Measurements from ENCODE around the gene PLXNB3. TPM values are rescaled to one million over a fixed set of nuclear protein-coding genes. Genes with fewer than 3 reads are reported as not detected.
"Not testable (repeated sequence)": the region's sequence is repeated elsewhere in the genome, so short reads cannot be mapped to it uniquely, and the experiment has no call there.

PLXNB3 gene
- polyA plus RNA-seq, 3 donors: 1.1 to 1.8 (median 1.8) TPM

DNA sequence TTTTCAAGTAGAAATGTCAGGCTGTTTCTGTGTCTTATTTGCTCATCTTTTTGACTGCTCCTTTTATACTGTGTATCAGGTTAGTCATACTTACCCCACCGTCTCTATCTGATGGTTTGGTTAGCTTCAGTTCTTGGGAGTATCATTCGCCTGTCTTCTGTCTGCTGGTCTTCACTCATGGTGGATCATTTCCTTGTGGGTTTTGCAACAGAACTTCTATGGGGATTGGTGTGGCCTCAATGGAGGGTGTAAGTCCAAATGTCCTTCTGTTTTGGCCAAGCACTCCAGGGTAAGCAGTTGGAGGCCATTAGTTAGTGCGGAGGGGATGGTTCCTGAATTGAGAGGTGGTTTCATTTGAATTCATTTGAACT, 32.2 kb upstream of the PLXNB3 start:
- DNase-seq: no peak

- DNase-seq: no peak
Observed at GRCh38 chrX:153732401-153732800, 31.6 kb upstream of the PLXNB3 start.

GRCh38 chrX:153733651-153734240, 30.3 kb upstream of the PLXNB3 start:
- DNase-seq: no peak

DNA sequence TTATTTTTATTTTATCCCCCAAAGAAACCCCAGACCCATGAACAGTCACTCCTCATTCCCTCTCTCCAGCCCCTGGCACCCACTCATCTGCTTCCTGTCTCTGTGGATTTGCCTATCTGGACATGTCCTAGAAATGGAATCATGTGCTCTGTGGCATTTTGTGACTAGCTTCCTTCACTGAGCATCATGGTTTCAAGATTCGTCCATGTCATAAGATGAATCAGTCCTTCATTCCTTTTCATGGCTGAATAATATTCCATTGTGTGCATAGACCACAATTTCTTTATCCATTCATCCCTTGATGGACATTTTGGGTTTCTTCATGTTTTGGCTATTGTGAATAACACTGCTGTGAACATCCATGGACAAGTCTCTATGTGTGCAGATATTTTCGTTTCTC, 29.2 kb upstream of the PLXNB3 start:
- no peak for DNase-seq

GRCh38 chrX:153735274-153735673, 28.8 kb upstream of the PLXNB3 start:
- DNase-seq: no peak

- DNase-seq: no peak
Observed at GRCh38 chrX:153736071-153736820, 27.8 kb upstream of the PLXNB3 start.

DNA sequence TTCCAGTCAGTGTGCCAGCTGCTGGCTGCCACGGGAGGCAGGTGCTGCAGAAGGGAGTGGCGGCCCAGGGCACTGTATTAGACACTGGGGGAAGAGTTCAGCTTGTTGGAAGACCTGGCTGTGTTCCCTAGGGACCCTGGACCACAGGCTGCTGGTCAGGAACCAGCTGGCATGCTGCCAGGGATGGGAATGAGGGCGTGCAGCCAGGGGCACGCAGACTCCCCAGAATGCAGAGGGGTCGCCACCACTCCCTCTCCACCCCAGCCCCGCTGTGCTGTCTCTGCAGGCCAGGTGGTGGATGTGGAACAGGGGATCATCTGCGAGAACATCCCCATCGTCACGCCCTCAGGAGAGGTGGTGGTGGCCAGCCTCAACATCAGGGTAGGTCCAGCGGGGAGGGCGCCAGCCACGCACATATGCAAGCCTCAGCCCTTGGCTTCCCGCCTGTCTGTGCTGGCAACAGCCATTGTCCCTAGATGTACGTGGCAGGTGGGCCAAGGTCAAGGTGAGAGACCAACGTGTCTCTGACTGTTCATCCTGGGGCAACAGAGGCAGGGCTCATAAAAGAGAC, 27.1 kb upstream of the PLXNB3 start:
- no peak for DNase-seq

- DNase-seq: no peak
Observed at GRCh38 chrX:153738056-153738605, 25.9 kb upstream of the PLXNB3 start.

DNA sequence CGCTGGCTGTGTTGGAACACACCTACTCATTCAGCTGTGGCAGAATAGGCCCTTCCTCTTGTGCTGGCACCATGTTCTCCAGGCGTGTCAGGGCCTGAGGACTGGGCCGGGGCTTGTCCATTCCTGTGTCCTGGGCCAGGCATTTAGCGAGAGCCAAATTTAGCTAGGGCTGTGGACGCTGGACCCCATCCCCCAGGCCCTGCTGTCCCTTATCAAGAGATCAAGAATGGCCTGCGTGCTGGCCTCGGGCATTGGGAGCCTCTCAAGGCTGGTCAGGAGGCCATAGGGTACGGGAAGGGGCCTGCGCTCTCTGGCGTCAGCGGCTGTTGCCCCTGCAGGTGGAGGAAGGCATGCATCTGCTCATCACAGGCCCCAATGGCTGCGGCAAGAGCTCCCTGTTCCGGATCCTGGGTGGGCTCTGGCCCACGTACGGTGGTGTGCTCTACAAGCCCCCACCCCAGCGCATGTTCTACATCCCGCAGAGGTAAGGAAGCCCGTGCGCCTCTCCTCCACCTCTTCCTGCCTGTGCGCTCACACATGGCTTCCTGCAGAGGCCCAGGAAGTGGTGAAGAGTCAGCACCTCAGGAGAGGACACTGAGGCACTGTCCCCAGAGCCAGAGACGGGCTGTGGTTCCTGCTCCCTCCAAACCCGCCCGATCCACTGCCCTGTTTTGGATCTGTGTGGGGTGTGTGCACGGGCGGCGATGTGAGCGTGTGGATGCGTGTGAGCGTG, 24.1 kb upstream of the PLXNB3 start:
- no peak for DNase-seq

- no peak for DNase-seq
Observed at GRCh38 chrX:153740631-153741222, 23.3 kb upstream of the PLXNB3 start.

DNA sequence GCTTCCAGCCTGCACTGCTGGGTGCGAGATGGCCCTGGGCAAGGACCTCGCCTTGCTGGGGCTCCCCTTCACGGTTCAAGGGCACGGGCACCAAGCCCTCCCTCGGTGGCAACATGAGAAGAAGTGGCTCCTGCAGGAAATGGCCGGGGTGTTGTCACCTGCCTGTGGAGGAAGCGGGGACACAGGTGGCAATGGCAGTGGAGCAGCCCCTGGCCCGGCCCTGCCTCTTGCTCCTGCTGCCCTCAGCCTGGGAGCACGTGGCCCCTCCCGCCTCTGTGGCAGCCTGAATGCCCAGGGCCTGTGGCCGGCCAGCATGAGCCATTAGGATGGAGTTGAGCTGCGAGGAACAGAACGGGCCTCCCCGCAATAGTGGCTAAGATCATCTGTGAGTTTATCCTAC, 22.6 kb upstream of the PLXNB3 start:
- no peak for DNase-seq

DNA sequence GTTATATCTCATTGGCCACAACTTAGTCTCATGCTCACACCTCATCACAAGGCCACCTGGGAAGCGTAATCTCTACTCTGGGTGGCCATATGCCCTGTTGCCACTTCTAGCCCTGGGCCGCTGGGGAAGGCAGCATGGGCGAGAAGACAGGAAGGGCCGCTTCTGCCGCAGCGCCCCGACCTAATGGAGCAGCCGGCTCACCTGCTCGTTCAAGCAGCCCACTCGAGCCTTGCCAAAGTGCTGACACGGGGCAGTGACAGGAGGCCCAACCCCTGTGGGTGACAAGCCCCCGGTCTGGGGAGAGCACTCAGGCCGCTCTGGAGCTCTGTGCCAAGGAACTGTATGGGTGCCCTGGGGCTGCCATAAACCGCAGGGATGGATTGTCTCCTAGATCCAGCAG, 21.9 kb upstream of the PLXNB3 start:
- not testable (repeated sequence) for DNase-seq

GRCh38 chrX:153742796-153743467, 21.1 kb upstream of the PLXNB3 start:
- DNase-seq: not testable (repeated sequence)

DNA sequence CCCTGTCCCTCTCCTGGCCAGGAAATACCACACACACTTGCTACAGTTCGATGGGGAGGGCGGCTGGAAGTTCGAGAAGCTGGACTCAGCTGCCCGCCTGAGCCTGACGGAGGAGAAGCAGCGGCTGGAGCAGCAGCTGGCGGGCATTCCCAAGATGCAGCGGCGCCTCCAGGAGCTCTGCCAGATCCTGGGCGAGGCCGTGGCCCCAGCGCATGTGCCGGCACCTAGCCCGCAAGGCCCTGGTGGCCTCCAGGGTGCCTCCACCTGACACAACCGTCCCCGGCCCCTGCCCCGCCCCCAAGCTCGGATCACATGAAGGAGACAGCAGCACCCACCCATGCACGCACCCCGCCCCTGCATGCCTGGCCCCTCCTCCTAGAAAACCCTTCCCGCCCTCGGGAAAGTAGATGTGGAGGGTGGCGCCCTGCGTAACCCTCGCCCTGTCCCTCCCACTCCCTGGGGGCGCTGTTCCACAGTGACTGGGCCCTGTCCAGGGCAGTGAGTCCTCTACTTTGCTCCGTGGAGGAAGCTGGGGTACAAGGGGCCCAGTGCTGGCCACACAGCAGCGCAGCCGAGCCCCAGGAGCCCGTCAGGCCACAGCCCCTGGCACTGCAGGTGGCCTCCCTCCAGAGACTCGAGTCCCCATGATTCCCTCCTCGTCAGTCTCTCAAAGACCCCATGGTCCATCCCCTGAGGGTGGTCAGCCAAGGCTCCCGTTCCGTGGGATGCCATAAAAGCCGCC, 20.4 kb upstream of the PLXNB3 start:
- DNase-seq: not testable (repeated sequence)

DNA sequence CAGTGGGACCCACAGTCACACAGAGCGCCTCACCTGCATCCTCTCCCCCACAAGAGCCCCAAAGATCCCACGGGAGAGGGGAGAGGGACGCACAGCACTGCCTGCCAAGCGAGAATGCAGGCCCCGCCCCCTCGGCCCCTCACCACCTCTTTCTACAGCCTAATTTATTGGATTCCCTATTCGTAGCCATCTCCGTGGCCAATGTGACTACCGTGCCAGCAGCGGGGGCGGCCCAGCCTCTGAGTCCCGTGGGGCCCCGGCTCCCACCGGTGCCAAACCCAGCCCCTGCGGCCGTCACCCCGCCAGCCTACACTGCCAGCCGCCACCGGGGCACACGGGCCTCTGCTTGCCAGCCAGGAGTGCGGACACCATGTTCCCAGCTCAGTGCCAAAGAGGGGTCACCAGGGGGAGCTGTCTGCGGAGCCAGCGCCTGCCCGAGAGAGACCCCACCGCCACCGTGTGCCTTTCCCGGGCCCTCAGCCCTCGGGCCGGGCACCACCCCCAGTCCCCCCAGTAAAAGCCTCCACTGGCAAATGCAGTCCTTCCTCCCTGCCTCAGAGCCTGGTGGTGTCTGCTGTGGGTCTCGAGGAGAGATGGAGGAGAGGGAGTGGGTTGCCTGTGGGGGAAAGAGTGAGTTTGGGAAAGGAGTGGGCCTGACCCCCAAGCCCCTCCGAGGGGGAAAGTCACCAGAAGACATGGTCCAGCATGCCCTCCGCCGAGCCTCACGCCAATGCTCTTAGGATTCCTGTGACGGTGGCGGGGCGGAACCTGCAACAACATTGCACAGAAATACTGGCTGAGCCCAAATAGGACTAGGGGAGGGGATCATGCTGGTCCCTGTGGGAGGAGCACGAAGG, 19.6 kb upstream of the PLXNB3 start:
- no peak for DNase-seq

- DNase-seq: not testable (repeated sequence)
Observed at GRCh38 chrX:153745067-153745433, 19.0 kb upstream of the PLXNB3 start.

DNA sequence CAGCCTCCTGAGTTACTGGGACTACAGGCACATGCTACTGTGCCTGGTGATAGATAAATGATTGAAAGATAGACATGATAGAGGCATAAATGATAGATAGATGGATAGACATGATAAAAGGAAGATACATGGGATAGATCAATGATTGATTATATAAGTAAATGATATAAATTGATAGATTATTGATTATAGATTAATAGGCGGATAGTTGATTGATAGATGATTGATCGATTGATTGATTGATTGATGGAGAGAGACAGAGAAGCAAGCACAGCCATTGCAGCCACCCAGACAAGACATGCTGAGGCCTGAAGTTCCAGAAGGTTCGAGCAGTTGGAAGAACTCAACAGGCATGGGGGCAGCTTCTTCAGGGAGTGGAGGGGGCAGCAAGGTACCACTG, 17.7 kb upstream of the PLXNB3 start:
- DNase-seq: no peak

GRCh38 chrX:153746991-153747390, 17.1 kb upstream of the PLXNB3 start:
- not testable (repeated sequence) for DNase-seq

- not testable (repeated sequence) for DNase-seq
Observed at GRCh38 chrX:153749017-153749416, 15.0 kb upstream of the PLXNB3 start.

All from renal pelvis (tissue), 4 donors.